Loucy (cell line): Measurements from ENCODE around the gene EXD3.

Source experiments
- H2AFZ ChIP-seq: fragments of 200-600 bp; sonication (generic); 2 replicates; pipeline ENCODE4 v1.6.0; 2016; ENCODE audit warnings: antibody characterized with exemption, mild to moderate bottlenecking, low read length, moderate library complexity
- H3F3A ChIP-seq: fragments of 200-600 bp; 2 replicates; pipeline ENCODE4 v1.6.0; 2016; ENCODE audit warnings: antibody characterized with exemption, low read depth, mild to moderate bottlenecking
- H3K27me3 ChIP-seq: fragments of 200-600 bp; sonication (generic); 2 replicates; pipeline ENCODE4 v1.6.1; 2014; ENCODE audit warnings: low read length, mild to moderate bottlenecking; ENCODE audit not compliant: insufficient read depth, poor library complexity, severe bottlenecking
- H3K36me3 ChIP-seq: fragments of 200-600 bp; sonication (generic); 2 replicates; pipeline ENCODE4 v1.6.1; 2016; ENCODE audit warnings: low read length; ENCODE audit not compliant: insufficient read depth
- H3K4me1 ChIP-seq: fragments of 200-600 bp; sonication (generic); 2 replicates; pipeline ENCODE4 v1.5.1; 2014; ENCODE audit warnings: low read length, mild to moderate bottlenecking; ENCODE audit not compliant: insufficient read depth, poor library complexity, severe bottlenecking
- H3K4me2 ChIP-seq: fragments of 200-600 bp; sonication (generic); 2 replicates; pipeline ENCODE4 v1.6.0; 2014; ENCODE audit warnings: antibody characterized with exemption, low read length, low read depth, mild to moderate bottlenecking; ENCODE audit not compliant: poor library complexity, severe bottlenecking
- H3K4me3 ChIP-seq: fragments of 200-600 bp; sonication (generic); 2 replicates; pipeline ENCODE4 v1.5.1; 2014; ENCODE audit warnings: low read length, mild to moderate bottlenecking, mixed read lengths; ENCODE audit not compliant: poor library complexity, severe bottlenecking
- H3K79me2 ChIP-seq: fragments of 200-600 bp; sonication (generic); 2 replicates; pipeline ENCODE4 v1.6.1; 2014; ENCODE audit warnings: low read length; ENCODE audit not compliant: insufficient read depth
- H3K9ac ChIP-seq: fragments of 200-600 bp; sonication (generic); 2 replicates; pipeline ENCODE4 v1.6.0; 2014; ENCODE audit warnings: mild to moderate bottlenecking, low read depth, low read length, moderate library complexity; ENCODE audit not compliant: poor library complexity, severe bottlenecking
- H3K9me2 ChIP-seq: fragments of 200-600 bp; sonication (generic); replicated peaks from 2 replicates; pipeline ENCODE4 v1.6.1; 2016; ENCODE audit warnings: low read depth, low read length, mixed read lengths
- H3K9me3 ChIP-seq: fragments of 200-600 bp; sonication (generic); 2 replicates; pipeline ENCODE4 v1.6.1; 2014; ENCODE audit warnings: mild to moderate bottlenecking, antibody characterized with exemption, low read length, low read depth; ENCODE audit not compliant: insufficient read depth
- H4K20me1 ChIP-seq: fragments of 200-600 bp; sonication (generic); 2 replicates; pipeline ENCODE4 v1.6.0; 2014; ENCODE audit warnings: antibody characterized with exemption, low read length, mild to moderate bottlenecking; ENCODE audit not compliant: insufficient read depth, poor library complexity, severe bottlenecking
- EZH2phosphoT487 ChIP-seq: fragments of 200-600 bp; IDR thresholded peaks from 2 replicates; pipeline ENCODE4 v1.6.1; 2018; ENCODE audit warnings: antibody characterized with exemption, mild to moderate bottlenecking, moderate library complexity, borderline replicate concordance
- TF ChIP-seq, protein P1 (sequence below): fragments of 200-600 bp; sonication (generic); conservative IDR thresholded peaks from 2 replicates; pipeline ENCODE4 v1.5.1; 2014; ENCODE audit warnings: mild to moderate bottlenecking, antibody characterized with exemption, low read length

EXD3 gene

DNA sequence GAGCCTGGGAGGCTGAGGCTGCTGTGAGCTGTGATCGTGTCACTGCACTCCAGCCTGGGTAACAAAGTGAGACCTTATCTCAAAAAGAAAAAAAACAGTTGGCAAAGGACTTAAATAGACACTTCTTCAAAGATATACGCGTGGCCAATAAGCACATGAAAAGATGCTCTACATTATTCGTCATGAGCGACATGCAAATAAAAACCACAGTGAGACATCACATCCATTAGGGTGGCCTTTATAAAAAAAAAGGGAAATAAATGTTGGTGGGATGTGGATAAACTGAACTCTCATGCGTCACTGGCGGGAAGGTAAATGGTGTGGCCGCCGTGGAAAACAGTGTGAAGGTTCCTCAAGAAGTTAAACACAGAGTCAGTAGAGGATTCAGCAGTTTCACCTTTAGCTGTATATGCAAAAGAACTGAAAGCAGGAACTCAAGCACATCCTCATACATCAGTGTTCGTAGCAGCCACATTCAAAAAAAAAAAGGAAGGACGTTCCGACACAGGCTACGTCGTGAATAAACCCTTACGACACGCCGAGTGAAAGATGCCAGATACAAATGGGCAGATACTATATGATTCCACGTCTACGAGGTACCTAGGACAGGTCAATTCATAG is 96.4 kb downstream of the EXD3 start:
- Histone ChIP-seq H3K9me2 (no peaks in the 10 kb centered on the region), H3F3A (no peaks in the 10 kb centered on the region), H2AFZ (no peak overlapping the region), H4K20me1 (no peaks in the 10 kb centered on the region), H3K79me2 (no peaks in the 10 kb centered on the region), H3K27me3 (no peaks in the 10 kb centered on the region), H3K4me2 (no peak overlapping the region), H3K4me3 (no peak overlapping the region), H3K9ac (no peak overlapping the region), H3K36me3 (no peaks in the 10 kb centered on the region), H3K9me3 (peaks cover 8% of the 10 kb centered on the region; the same call in 1 of the 2 replicates), H3K4me1 (peaks cover 2% of the 10 kb centered on the region)
- TF ChIP-seq EZH2phosphoT487: no peak
- TF ChIP-seq, protein P1, sequence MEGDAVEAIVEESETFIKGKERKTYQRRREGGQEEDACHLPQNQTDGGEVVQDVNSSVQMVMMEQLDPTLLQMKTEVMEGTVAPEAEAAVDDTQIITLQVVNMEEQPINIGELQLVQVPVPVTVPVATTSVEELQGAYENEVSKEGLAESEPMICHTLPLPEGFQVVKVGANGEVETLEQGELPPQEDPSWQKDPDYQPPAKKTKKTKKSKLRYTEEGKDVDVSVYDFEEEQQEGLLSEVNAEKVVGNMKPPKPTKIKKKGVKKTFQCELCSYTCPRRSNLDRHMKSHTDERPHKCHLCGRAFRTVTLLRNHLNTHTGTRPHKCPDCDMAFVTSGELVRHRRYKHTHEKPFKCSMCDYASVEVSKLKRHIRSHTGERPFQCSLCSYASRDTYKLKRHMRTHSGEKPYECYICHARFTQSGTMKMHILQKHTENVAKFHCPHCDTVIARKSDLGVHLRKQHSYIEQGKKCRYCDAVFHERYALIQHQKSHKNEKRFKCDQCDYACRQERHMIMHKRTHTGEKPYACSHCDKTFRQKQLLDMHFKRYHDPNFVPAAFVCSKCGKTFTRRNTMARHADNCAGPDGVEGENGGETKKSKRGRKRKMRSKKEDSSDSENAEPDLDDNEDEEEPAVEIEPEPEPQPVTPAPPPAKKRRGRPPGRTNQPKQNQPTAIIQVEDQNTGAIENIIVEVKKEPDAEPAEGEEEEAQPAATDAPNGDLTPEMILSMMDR: no peak

DNA sequence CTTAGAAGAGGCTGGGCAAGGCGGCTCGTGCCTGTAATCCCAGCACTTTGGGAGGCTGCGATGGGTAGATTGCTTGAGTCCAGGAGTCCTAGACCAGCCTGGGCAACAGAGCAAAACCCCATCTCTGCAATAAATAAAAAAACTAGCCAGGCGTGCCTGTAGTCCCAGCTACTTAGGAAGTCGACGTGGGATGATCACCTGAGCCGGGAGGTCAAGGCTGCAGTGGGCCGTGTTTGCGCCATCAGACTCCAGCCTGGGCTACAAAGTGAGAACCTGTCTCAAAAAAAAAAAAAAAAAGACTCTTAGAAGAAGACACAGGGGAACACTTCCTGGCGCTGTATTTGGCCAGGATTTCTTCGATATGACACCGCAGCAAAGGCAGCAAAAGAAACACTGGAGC is 97.2 kb downstream of the EXD3 start:
- Histone ChIP-seq H3K9ac (no peak overlapping the region), H2AFZ (no peak overlapping the region), H3F3A (no peaks in the 10 kb centered on the region), H3K36me3 (no peaks in the 10 kb centered on the region), H4K20me1 (no peaks in the 10 kb centered on the region), H3K9me3 (peaks cover 8% of the 10 kb centered on the region; the same call in 1 of the 2 replicates), H3K4me3 (no peak overlapping the region), H3K4me1 (peaks cover 9% of the 10 kb centered on the region), H3K79me2 (no peaks in the 10 kb centered on the region), H3K4me2 (no peak overlapping the region), H3K9me2 (no peaks in the 10 kb centered on the region), H3K27me3 (no peaks in the 10 kb centered on the region)
- TF ChIP-seq, protein P1: no peak
- no peak for TF ChIP-seq EZH2phosphoT487

DNA sequence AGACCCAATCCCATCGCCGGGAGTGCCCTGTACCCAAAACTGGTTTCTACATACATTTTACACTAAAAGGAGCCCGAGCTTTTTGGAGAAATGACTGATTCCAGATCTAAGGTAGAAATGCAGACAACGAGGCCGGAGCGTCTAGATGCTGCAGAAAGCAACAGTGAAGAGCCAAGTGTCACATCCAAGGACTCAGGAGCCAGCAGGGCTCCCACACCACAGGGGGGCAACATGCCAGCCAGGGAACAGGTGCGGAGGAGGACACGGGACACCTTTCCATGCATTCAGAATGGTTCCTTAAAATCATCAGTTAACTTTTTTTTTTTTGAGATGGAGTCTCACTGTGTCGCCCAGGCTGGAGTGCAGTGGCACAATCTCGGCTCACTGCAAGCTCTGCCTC is 97.8 kb downstream of the EXD3 start:
- H3K36me3 ChIP-seq: no peaks in the 10 kb centered on the region
- no peak overlapping the region for H2AFZ ChIP-seq
- H3K9ac ChIP-seq: no peak overlapping the region
- no peaks in the 10 kb centered on the region for H3F3A ChIP-seq
- no peak overlapping the region for H3K4me3 ChIP-seq
- H4K20me1 ChIP-seq: no peaks in the 10 kb centered on the region
- TF ChIP-seq, protein P1: no peak
- TF ChIP-seq EZH2phosphoT487: no peak
- H3K4me1 ChIP-seq: peaks cover 14% of the 10 kb centered on the region
- no peaks in the 10 kb centered on the region for H3K27me3 ChIP-seq
- H3K79me2 ChIP-seq: no peaks in the 10 kb centered on the region
- H3K9me3 ChIP-seq: peaks cover 8% of the 10 kb centered on the region; the same call in 1 of the 2 replicates
- no peak overlapping the region for H3K4me2 ChIP-seq
- no peaks in the 10 kb centered on the region for H3K9me2 ChIP-seq
